Kidney (tissue), 14 donors: ENCODE measurements around the gene CCDC57. TPM values are rescaled to one million over a fixed set of nuclear protein-coding genes. Genes with fewer than 3 reads are reported as not detected.

Experiments used
- DNase-seq, 5 donors: peaks; one replicate each; pipeline ENCODE4 v3.0.0-alpha.2; 2013 to 2020
- FAIRE-seq: peaks from 2 replicates; lab custom pipeline; 2012; peaks lifted over from hg19 to GRCh38; lab: Jason Lieb, UNC
- H3K27ac ChIP-seq, 2 donors: one replicate each; pipeline ENCODE4 v1.7.0; 2013; ENCODE audit warnings: low read depth in 2 of 2, low read length in 2 of 2, inconsistent platforms in 1 of 2
- H3K27me3 ChIP-seq: one replicate; pipeline ENCODE4 v1.7.1; 2013; ENCODE audit warnings: low read length, inconsistent platforms; ENCODE audit not compliant: control insufficient read depth, insufficient read depth
- H3K36me3 ChIP-seq, 3 donors: one replicate each; pipeline versions ENCODE4 v1.7.0 to v1.7.1; 2013; ENCODE audit warnings: low read length in 3 of 3, control low read depth in 1 of 3, inconsistent platforms in 1 of 3; ENCODE audit not compliant: insufficient read depth in 3 of 3, control insufficient read depth in 2 of 3
- H3K4me1 ChIP-seq, 3 donors: one replicate each; pipeline versions ENCODE4 v1.7.0 to v1.7.1; 2013; ENCODE audit warnings: low read length in 3 of 3, inconsistent platforms in 1 of 3, low read depth in 1 of 3; ENCODE audit not compliant: control insufficient read depth in 2 of 3, insufficient read depth in 2 of 3
- H3K4me3 ChIP-seq, 3 donors: one replicate each; pipeline versions ENCODE4 v1.7.0 to v1.8.1; 2013; ENCODE audit warnings: low read length in 3 of 3, control low read depth in 1 of 3, inconsistent platforms in 1 of 3
- H3K9ac ChIP-seq, 3 donors: one replicate each; pipeline versions ENCODE4 v1.7.0 to v1.7.1; 2013; ENCODE audit warnings: low read length in 3 of 3, control low read depth in 1 of 3, inconsistent platforms in 1 of 3
- H3K9me3 ChIP-seq, 3 donors: one replicate each; pipeline versions ENCODE4 v1.7.0 to v1.7.1; 2013; ENCODE audit warnings: low read length in 3 of 3, control low read depth in 1 of 3, inconsistent platforms in 1 of 3; ENCODE audit not compliant: control insufficient read depth in 2 of 3, insufficient read depth in 1 of 3
- CTCF ChIP-seq: IDR thresholded peaks from 3 replicates; pipeline ENCODE4 v1.5.1; 2012; ENCODE audit warnings: mild to moderate bottlenecking, moderate library complexity, borderline replicate concordance; ENCODE audit not compliant: insufficient read depth; ENCODE audit errors: extremely low read depth
- intact Hi-C: fragments of 100-400 bp; cut with DNase I; formaldehyde crosslinking; loops from one replicate; pipeline ENCODE4 v1.11.1; 2022
- polyA plus RNA-seq: library from polyadenylated mRNA; stranded (reverse); fragments of 350-450 nt; fragmentation: Illumina TruSeq; extraction: RNeasy Lipid Tissue Mini Kit (QIAGEN cat#74804); gene quantifications from one replicate; pipeline ENCODE4 v1.2.3, GENCODE V29; 2014; ENCODE audit warnings: low read depth, low replicate concordance; ENCODE audit not compliant: insufficient read depth
- total RNA-seq: library from RNA; stranded (reverse); fragmentation: NEBNext Ultra II Directional; extraction: Animal tissue kit (Norgen Biotek cat#: 25700); gene quantifications from one replicate; pipeline ENCODE4 v1.2.1, GENCODE V29; 2021
- donor health status: control.
- donor health status: control.
- donor health status: control.
- donor health status: control.
- donor health status: control.
- donor health status: DM: yes; HTN: yes; CAD: no.
- donor health status: Normal renal cell carcinoma (clear cell type).

The CCDC57 gene
- total and polyA plus RNA-seq, 2 donors from 2014 or later = 46.7 to 79.4 TPM

- Histone ChIP-seq H3K27me3 (no peaks in the 10 kb centered on the region), H3K4me1 (peaks cover 0 to 68% (median 35%) of the 10 kb centered on the region in 3 donors), H3K9me3 (no peaks in the 10 kb centered on the region), H3K9ac (peak overlapping the region in 1 of 3 donors; percentile 22), H3K4me3 (no peak overlapping the region), H3K27ac (peak overlapping the region in 1 of 2 donors; percentile 63), H3K36me3 (no peaks in the 10 kb centered on the region)
- FAIRE-seq = no peak
- intact Hi-C loops = loop anchor here (10.0 kb wide), 1 partner anchor 88 kb away; no protein-coding TSS in a partner anchor
- peak; percentile 77 for TF ChIP-seq CTCF
- DNase-seq = peak; percentile 77 to 91 (median 88)
Observed at GRCh38 chr17:82236142-82236971, 23.7 kb upstream of the CCDC57 start.

DNA sequence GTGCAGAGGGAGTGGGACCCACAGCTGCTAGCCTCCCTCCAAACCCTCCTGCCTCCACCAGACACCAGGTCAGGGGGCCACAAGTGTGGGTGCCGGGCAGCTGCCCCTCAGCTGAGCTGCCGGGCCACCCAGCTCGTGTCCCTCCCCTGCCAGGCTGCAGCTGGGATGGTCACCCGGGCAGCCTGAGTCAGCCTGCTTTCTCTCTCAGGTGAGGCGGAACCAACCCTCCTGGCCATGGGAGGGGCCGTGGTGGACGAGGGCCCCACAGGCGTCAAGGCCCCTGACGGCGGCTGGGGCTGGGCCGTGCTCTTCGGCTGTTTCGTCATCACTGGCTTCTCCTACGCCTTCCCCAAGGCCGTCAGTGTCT lies 23.1 kb upstream of the CCDC57 start:
- intact Hi-C loops = loop anchor here (10.0 kb wide), 1 partner anchor 89 kb away; no protein-coding TSS in a partner anchor
- peak in 4 of 5 donors; percentile 54 to 90 (median 64) for DNase-seq
- peak overlapping the region in 1 of 2 donors; percentile 63 for H3K27ac ChIP-seq
- H3K4me3 ChIP-seq = no peak overlapping the region
- H3K27me3 ChIP-seq = no peaks in the 10 kb centered on the region
- no peaks in the 10 kb centered on the region for H3K9me3 ChIP-seq
- H3K4me1 ChIP-seq = peaks cover 0 to 62% (median 29%) of the 10 kb centered on the region in 3 donors
- FAIRE-seq = no peak
- TF ChIP-seq CTCF = no peak
- H3K9ac ChIP-seq = peak overlapping the region in 1 of 3 donors; percentile 22
- H3K36me3 ChIP-seq = no peaks in the 10 kb centered on the region

DNA sequence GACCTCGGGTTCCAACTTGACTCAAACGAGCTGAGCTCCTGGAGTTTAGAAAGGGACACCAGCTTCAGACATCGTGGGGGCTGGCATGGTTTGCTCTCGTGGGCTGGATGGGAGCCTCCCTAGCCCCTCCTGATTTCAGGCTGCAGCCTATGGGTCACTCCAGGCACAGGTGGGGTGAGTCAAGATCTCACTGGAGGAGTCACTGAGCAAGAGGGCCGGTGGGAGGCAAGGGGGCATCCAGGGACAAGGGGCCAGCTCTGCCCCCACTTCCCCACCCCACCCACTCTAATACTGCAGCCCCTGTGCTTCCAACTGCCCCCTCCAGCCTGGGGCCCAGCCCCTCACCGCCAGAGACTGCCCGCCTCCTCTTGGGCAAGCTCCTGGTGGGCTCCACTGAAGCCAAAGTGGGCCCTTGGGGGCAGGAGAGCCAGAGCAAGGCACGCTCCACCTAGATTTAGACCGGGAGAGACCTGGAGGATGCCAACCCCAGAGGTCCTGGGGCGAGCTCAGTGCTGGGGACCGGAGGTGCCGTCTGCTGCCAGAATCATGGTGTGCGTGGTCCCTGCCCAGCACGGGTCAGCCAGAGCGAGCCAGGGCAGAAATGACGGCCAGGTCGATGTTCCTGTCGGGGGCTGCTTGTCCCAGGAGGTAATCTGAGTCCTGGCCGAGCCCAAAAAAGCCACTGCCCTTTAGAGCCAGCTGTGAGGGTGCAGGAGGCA lies 22.6 kb upstream of the CCDC57 start:
- FAIRE-seq = no peak
- intact Hi-C loops = loop anchor here (10.0 kb wide), 1 partner anchor 90 kb away; no protein-coding TSS in a partner anchor
- H3K27me3 ChIP-seq = no peaks in the 10 kb centered on the region
- H3K4me3 ChIP-seq = no peak overlapping the region
- TF ChIP-seq CTCF = no peak
- peak overlapping the region in 1 of 2 donors; percentile 63 for H3K27ac ChIP-seq
- H3K9me3 ChIP-seq = no peaks in the 10 kb centered on the region
- H3K36me3 ChIP-seq = no peaks in the 10 kb centered on the region
- peak overlapping the region in 1 of 3 donors; percentile 34 for H3K9ac ChIP-seq
- DNase-seq = peak in 1 of 5 donors; percentile 77
- peaks cover 0 to 62% (median 24%) of the 10 kb centered on the region in 3 donors for H3K4me1 ChIP-seq
